Gastrocnemius medialis (tissue), 4 donors: ENCODE data around the gene SYT15.
"Not testable (repeated sequence)": the region's sequence is repeated elsewhere in the genome, so short reads cannot be mapped to it uniquely, and the experiment has no call there.

Experiments
- POLR2A ChIP-seq, 2 donors: fragments of 450-650 bp; IDR thresholded peaks; one replicate each; pipeline ENCODE4 v1.6.1; 2017; ENCODE audit warnings: antibody characterized with exemption in 2 of 2, mild to moderate bottlenecking in 2 of 2, moderate library complexity in 2 of 2
- TF ChIP-seq, protein P1 (sequence below), 5 experiments: fragments of 450-650 bp in 3 of 5; fragments of 200-600 bp in 2 of 5; sonication (generic) in 2 of 5; IDR thresholded peaks in 4 of 5; conservative IDR thresholded peaks in 1 of 5; 1 replicate in 4 of 5; 2 replicates in 1 of 5; pipeline ENCODE4 v1.5.1; 2016 to 2019; ENCODE audit warnings: antibody characterized with exemption in 5 of 5, mild to moderate bottlenecking in 3 of 5, moderate library complexity in 3 of 5

DNA sequence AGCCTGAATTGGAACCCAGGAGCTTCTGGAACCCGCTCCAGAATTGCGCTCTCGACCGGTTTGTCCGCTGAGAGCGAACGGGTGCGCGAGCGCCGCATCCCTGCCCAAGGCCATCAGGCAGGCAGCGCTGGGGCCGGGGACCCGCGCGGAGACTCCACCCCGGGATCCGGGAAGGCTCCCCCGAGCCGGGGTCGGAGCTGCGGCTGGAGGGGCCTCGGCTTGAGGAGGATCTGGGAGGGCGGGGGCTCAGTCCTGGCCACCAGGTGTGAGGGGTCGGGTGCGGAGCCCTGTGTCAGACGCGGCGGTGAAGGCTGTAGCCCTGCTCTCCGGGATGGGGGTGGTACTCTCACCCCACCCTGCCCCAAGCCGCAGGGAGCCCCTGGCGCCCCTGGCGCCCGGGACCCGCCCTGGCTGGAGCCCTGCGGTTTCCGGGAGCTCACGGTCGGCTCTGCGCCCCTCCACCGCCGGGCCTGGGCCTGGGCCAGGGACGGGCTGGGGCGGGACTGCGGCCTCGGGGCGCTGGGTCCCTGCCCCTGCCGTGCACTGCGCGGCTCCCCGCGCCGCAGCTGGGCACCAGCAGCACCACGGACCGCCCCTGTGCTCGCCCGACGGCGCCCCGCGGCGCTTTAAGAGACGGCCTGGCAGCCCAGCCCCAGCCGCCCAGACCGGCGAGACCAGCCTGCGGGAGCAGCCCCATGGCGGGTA is at the start of gene SYT15:
- TF ChIP-seq POLR2A (IDR thresholded peaks at IDR 0.05) = not testable (repeated sequence)
- TF ChIP-seq, protein P1, sequence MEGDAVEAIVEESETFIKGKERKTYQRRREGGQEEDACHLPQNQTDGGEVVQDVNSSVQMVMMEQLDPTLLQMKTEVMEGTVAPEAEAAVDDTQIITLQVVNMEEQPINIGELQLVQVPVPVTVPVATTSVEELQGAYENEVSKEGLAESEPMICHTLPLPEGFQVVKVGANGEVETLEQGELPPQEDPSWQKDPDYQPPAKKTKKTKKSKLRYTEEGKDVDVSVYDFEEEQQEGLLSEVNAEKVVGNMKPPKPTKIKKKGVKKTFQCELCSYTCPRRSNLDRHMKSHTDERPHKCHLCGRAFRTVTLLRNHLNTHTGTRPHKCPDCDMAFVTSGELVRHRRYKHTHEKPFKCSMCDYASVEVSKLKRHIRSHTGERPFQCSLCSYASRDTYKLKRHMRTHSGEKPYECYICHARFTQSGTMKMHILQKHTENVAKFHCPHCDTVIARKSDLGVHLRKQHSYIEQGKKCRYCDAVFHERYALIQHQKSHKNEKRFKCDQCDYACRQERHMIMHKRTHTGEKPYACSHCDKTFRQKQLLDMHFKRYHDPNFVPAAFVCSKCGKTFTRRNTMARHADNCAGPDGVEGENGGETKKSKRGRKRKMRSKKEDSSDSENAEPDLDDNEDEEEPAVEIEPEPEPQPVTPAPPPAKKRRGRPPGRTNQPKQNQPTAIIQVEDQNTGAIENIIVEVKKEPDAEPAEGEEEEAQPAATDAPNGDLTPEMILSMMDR (IDR thresholded peaks at IDR 0.05 in 4 of 5, conservative IDR thresholded peaks at IDR 0.05 in 1 of 5) = not testable (repeated sequence)
